SK-N-MC (cell line): ENCODE results near the gene RPL6.
A peak's percentile ranks its signal among the peaks of the same experiment; 100 is the strongest.

Source experiments
- DNase-seq: peaks from one replicate; pipeline ENCODE4 v3.0.0-alpha.2; 2011; ENCODE audit warnings: low read depth, low spot score
- H3K27ac ChIP-seq: fragments of 200-600 bp; sonication (generic); 2 replicates; pipeline ENCODE4 v1.5.1; 2016; ENCODE audit warnings: mixed run types
- H3K36me3 ChIP-seq: fragments of 200-600 bp; sonication (generic); 2 replicates; pipeline ENCODE4 v1.6.1; 2017; ENCODE audit warnings: antibody characterized with exemption, low read length, mixed read lengths; ENCODE audit not compliant: insufficient read depth
- H3K4me3 ChIP-seq: fragments of 200-600 bp; sonication (generic); 2 replicates; pipeline ENCODE4 v1.5.1; 2016
- H3K9ac ChIP-seq: fragments of 200-600 bp; sonication (generic); 2 replicates; pipeline ENCODE4 v1.8.0; 2017; ENCODE audit warnings: mixed run types, mixed read lengths; ENCODE audit not compliant: insufficient read length
- H3K9me3 ChIP-seq: fragments of 200-600 bp; sonication (generic); 2 replicates; pipeline ENCODE4 v1.6.1; 2017; ENCODE audit warnings: low read depth, mild to moderate bottlenecking, antibody characterized with exemption, low read length, moderate library complexity, mixed read lengths
- EZH2 ChIP-seq: fragments of 200-600 bp; sonication (generic); IDR thresholded peaks from one replicate; pipeline ENCODE4 v1.6.1; 2017; ENCODE audit warnings: antibody characterized with exemption
- FOXP2 ChIP-seq: optimal IDR thresholded peaks from 2 replicates; pipeline ENCODE3; 2011; ENCODE audit warnings: mild to moderate bottlenecking, moderate library complexity; ENCODE audit not compliant: insufficient read depth; ENCODE audit errors: extremely low read length, control extremely low read depth
- POLR2AphosphoS5 ChIP-seq: IDR thresholded peaks from 2 replicates; pipeline ENCODE4 v1.6.1; 2012; ENCODE audit warnings: mild to moderate bottlenecking, low read depth, low read length, borderline replicate concordance

Gene RPL6

DNA sequence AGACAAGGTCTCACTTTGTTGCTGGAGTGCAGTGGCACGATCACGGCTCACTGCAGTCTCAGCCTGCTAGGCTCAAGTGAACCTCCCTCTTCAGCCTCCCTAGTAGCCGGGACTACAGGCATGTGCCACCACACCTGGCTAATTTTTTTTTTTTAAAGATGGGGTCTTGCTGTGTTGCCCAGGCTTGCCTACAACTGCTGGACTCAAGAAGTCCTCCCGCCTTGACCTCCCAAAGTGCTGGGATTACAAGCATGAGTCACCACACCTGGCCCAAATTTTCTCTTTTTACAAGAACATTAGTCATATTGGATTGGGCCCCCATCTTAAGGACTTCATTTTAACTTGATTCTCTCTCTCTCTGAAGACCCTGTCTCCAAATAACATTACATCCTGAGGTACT is 20.2 kb downstream of the RPL6 start:
- Histone ChIP-seq H3K27ac (no peak overlapping the region), H3K36me3 (no peaks in the 10 kb centered on the region), H3K9me3 (no peaks in the 10 kb centered on the region), H3K4me3 (no peak overlapping the region), H3K9ac (no peak overlapping the region)
- DNase-seq, result no peak
- TF ChIP-seq EZH2, result no peak
- no peak for TF ChIP-seq POLR2AphosphoS5
- TF ChIP-seq FOXP2, result no peak

DNA sequence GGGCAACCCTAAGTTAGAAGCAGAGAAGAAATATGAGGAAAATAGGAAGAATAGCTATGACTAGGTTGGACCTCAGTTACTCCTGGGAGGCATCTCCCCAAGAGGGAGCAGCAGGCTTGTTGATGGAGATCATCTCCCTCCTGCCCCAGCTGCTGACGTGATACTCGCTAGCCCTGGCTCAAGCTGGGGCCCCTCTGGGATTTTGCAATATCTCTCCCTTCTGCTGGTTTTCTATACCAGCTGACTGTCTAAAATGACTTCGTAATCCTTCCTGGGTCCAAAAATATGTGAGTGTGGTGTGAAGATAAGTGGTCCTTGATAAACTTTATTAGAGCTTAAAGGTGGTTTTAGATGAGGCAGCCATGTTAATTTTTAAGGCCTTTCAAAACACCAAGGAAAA is 22.7 kb downstream of the RPL6 start:
- DNase-seq, result no peak
- Histone ChIP-seq H3K4me3 (peak overlapping the region; percentile 28), H3K9me3 (no peaks in the 10 kb centered on the region), H3K9ac (peak overlapping the region; percentile 54), H3K27ac (peak overlapping the region; percentile 89), H3K36me3 (no peaks in the 10 kb centered on the region)
- TF ChIP-seq POLR2AphosphoS5 (no peak), FOXP2 (no peak), EZH2 (no peak)

DNA sequence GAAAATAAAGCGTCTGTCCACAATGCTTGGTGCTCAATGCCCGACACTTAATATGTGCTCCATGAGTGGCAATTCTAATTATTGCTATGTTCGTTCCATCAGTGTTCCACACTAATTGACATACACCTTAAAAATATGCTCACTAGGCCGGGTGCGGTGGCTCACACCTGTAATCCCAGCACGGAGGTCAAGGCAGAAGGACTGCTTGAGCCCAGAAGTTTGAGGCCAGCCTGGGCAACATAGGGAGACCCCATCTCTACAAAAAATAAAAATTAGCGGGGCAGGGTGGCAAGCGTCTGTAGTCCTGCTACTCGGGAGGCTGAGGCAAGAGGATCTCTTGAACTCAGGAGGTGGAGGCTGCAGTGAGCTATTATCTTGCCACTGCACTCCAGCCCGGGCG is 26.5 kb downstream of the RPL6 start:
- H3K9ac ChIP-seq, result peak overlapping the region; percentile 86
- no peaks in the 10 kb centered on the region for H3K9me3 ChIP-seq
- no peak overlapping the region; the same call in 1 of the 2 replicates for H3K27ac ChIP-seq
- H3K4me3 ChIP-seq, result peak overlapping the region; percentile 96
- DNase-seq, result no peak
- TF ChIP-seq FOXP2 (no peak), POLR2AphosphoS5 (no peak), EZH2 (no peak)
- H3K36me3 ChIP-seq, result no peaks in the 10 kb centered on the region

DNA sequence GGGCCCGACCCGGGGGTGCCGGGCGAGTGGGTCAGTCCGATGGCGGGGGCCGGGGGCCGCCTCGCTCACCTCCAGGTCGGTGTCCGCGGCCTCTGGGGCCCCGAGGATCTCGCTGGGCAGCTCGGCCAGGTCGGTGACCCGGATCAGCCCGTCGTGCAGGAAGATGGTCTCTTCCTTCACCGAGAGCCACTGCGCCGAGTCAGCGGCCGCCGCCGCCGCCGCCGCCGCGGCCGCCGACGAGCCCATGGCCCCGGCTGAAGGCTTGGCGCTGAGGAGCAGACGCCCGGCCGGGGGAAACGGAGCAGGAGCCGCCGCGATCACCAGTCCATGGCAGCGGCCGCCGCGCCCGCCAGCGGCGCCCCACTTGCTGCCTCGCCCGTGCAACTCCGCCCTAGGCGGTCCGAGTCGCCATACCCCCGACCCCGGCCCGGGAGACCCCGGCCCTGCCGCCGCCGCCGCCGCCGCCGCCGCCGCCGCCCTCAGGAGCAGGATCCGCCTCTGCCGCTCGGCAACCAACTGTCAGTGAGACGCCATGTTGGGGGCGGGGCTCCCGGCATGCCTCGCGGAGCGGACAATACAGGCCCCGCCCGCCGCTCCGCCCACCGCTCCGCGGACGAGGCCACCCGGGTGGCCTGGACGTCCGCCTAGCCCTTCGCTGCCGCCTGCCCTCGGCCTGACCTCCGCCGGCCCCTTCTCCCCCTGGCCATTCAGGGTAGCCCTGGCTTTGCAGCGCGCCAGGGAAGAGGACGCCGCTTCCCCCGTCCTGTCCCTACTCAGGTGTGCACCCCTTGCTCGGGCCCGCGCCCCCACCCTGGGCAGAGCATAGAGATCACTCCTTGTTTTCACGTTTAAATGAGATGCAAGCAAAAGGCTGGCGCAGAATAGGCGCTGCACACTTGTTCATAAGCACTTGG is 27.3 kb downstream of the RPL6 start, which contains the start of gene HECTD4:
TSS of gene HECTD4 (minus strand) at position 549 of the 914 bp plus-strand sequence. CDS start at position 246, 303 bp downstream.
- no peak for DNase-seq
- H3K9ac ChIP-seq, result peak within 1 kb of the TSS; percentile 86
- H3K4me3 ChIP-seq, result peak within 1 kb of the TSS; percentile 96
- no peak for TF ChIP-seq EZH2
- peak; percentile 86 for TF ChIP-seq POLR2AphosphoS5
- no peak for TF ChIP-seq FOXP2
- peaks cover 6% of the 10 kb centered on the region; the same call in 1 of the 2 replicates for H3K36me3 ChIP-seq
- H3K9me3 ChIP-seq, result no peaks in the 10 kb centered on the region
- peak within 1 kb of the TSS; percentile 92 for H3K27ac ChIP-seq

GRCh38 chr12:112381406-112381882 is 28.0 kb downstream of the RPL6 start:
- DNase-seq, result no peak
- TF ChIP-seq FOXP2 (no peak), POLR2AphosphoS5 (no peak), EZH2 (no peak)
- no peaks in the 10 kb centered on the region for H3K9me3 ChIP-seq
- H3K36me3 ChIP-seq, result peaks cover 7% of the 10 kb centered on the region; the same call in 1 of the 2 replicates
- peak overlapping the region; percentile 86 for H3K9ac ChIP-seq
- peak overlapping the region; percentile 92 for H3K27ac ChIP-seq
- peak overlapping the region; percentile 96 for H3K4me3 ChIP-seq

DNA sequence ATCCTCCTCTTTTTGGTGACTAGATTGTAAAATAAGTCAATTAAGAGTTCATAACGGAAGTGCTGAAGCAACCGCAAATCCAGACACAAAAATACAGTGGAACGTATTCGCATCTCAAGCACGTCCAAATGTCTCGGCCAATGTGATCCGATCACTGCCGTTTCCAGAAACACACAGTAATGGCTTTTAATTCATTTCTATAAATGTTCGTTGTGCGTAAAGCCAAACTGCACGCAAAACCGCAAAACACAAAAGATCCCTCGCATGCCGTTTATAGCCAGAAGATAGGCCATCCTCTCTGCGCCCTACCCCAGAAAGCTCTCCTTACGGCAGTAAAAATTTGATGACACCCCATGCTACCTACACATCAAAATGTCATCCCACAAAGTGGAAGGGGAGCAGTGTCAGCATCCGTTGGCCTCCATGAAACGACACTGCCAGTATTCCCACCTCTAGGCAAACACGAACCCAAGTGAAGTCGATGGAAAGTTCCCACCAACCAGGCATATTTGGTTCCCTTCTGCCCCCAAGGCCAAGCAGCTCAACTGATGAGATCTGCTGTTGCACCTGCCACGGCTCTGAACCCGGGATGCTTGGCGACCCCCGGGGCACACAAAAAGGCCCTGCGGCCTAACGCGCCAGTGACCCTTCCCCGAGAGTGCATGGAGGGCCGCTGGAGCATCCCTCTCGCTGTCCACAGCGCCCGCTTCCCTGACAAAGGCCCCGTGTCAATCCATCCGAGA is 28.6 kb downstream of the RPL6 start:
- Histone ChIP-seq H3K9ac (peak overlapping the region; percentile 86), H3K9me3 (no peaks in the 10 kb centered on the region), H3K27ac (peak overlapping the region; percentile 92), H3K4me3 (peak overlapping the region; percentile 96), H3K36me3 (peaks cover 7% of the 10 kb centered on the region; the same call in 1 of the 2 replicates)
- peak; percentile 61 for DNase-seq
- no peak for TF ChIP-seq FOXP2
- no peak for TF ChIP-seq EZH2
- TF ChIP-seq POLR2AphosphoS5, result no peak

GRCh38 chr12:112375105-112375504 is 34.3 kb downstream of the RPL6 start:
- Histone ChIP-seq H3K9me3 (0 out of 2 replicates have a peak, but pooled peaks cover 5% of the 10 kb centered on the region), H3K27ac (0 out of 2 replicates have a peak overlapping the region, but pooled peaks have one; percentile 26), H3K36me3 (peaks cover 16% of the 10 kb centered on the region), H3K4me3 (no peak overlapping the region), H3K9ac (no peak overlapping the region)
- no peak for DNase-seq
- TF ChIP-seq POLR2AphosphoS5, result no peak

- Histone ChIP-seq H3K36me3 (peaks cover 16% of the 10 kb centered on the region), H3K9ac (no peak overlapping the region), H3K4me3 (no peak overlapping the region), H3K9me3 (0 out of 2 replicates have a peak, but pooled peaks cover 5% of the 10 kb centered on the region), H3K27ac (no peak overlapping the region)
- no peak for DNase-seq
- no peak for TF ChIP-seq POLR2AphosphoS5
- TF ChIP-seq FOXP2, result no peak
- TF ChIP-seq EZH2, result no peak
Measured at GRCh38 chr12:112374166-112374740, 35.2 kb downstream of the RPL6 start.
